Measurements from ENCODE around the gene IQGAP3.

DNA sequence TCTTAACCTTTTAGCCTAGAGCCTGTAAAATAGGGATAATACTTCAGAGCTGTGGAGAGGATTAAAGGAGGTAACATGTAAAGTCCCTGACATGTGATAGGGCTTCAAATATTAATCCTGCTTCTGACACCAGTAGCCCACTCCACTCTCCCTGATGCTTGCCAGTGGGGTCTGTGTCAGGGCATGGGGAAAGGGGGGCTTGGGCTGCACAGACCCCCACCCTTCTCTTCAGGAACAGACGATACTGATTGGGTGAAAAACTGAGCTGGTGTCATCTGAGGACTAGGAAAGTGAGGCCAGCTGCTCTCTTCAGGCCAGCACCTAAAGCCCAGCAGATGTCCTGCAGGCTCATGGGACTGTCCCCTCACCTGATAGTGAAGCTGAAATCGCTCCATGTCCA is 44.8 kb downstream of the IQGAP3 start:
- TF ChIP-seq, protein P1, sequence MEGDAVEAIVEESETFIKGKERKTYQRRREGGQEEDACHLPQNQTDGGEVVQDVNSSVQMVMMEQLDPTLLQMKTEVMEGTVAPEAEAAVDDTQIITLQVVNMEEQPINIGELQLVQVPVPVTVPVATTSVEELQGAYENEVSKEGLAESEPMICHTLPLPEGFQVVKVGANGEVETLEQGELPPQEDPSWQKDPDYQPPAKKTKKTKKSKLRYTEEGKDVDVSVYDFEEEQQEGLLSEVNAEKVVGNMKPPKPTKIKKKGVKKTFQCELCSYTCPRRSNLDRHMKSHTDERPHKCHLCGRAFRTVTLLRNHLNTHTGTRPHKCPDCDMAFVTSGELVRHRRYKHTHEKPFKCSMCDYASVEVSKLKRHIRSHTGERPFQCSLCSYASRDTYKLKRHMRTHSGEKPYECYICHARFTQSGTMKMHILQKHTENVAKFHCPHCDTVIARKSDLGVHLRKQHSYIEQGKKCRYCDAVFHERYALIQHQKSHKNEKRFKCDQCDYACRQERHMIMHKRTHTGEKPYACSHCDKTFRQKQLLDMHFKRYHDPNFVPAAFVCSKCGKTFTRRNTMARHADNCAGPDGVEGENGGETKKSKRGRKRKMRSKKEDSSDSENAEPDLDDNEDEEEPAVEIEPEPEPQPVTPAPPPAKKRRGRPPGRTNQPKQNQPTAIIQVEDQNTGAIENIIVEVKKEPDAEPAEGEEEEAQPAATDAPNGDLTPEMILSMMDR (IDR thresholded peaks at IDR 0.05), result no peak
- TF ChIP-seq ZFX (IDR thresholded peaks at IDR 0.05; ENCODE audit: borderline replicate concordance), result no peak

Data from 22Rv1 (cell line).